ENCODE results near the gene TMEM132D.
A peak's percentile ranks its signal among the peaks of the same experiment; 100 is the strongest.
"Not testable (repeated sequence)": the region's sequence is repeated elsewhere in the genome, so short reads cannot be mapped to it uniquely, and the experiment has no call there.

The TMEM132D gene

DNA sequence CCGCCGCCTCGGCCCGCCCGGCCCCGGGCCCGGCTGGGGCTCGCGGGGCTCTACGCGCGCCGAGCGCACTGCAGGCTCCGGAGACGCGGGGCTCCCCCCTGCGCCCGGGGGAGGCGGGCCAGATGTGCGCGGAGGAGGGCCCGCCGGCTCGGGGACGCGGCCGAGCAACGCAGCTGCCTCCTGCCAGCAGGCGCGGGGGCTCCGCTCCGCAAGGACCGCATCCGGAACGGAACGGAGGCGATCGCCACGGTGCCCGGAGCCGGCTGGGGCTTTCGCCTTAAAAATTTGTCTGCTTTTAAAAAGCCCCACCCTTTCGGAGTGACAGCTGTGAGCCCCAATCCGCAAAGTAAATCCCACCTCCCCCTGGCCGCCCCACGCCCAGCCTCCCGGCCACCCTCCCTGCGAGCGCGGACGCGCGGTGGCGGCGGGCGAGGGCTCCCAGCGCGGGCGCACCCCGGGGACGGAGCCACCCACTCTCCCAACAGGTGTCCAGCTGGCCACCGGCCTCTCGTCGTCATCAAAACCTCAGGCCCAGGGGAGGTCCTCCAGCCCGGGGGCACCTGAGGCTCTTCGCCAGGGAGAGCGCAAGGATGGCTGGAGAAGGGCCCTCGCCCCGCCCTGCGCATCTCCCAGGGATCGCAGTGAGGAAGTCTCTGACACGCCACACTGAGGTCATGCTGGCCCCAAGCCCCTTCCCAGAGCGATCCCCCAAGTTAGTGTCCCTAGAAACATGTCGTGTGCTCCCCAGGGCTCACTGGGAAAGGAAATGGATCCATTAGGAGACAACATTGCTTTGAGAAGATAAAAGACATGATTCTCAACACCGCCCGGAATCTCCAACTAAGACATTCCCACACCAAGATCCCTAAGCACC, at the start of gene TMEM132D:
Gene TMEM132D, minus strand, starts transcription at position 70 of the 874 bp plus-strand sequence.
- peak; percentile 70 for DNase-seq

DNA sequence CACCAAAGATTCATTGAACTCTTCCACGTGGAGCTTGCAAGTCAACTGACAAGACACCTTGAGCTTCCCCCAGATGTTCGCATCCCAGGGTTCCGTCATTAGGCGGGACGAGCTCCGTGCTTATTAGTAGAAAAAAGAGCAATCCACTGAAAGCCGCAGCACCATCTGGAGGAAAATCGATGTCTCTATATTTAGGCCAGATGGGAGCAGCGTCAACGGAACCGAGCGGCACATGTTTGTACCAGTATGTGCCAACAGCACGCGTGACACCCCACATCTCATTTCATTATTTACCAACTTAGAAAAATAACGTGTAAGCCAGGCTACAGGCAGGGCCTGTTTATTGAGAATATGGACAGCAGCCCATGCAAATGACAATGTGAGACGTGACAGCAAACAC, 45.8 kb upstream of the TMEM132D start:
- DNase-seq: no peak

DNA sequence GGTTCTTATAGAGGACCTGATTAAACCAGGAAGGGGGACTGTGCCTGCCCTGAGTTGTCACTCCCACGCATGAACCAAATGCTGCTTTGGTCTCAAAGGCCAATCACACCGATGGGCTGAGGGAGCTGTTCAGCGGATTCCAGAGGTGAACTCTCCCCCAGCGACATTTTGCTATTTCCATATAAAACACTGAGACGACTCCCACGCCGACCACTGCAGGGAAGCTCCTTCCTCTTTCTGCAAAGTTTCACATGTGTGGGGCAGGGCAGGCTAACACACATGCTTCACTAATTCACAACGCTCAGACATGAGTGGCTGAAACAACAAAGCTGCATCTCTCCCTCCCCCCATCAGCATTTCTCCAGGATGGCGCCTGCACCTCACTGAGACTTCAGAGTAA, 37.8 kb upstream of the TMEM132D start:
- no peak for DNase-seq

DNA sequence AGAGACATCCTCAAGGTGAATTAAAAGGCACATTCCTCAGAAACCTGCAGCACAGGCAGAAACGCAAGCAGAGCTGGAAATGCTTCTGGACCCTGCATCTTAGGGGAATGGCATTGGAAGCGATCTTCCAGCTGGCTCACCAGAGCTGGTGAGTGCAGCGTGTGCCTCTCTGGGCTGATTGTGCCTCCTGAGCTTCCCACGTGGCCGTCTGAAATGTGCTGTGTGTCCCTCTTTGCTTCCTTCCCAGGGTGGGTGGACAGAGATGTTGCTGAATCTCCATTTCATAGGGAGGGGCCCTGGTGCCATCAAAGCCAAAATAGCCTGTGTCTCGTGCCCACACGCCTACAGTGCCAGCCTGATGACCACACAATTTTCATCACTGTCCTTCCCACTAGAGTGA, 34.3 kb upstream of the TMEM132D start:
- no peak for DNase-seq

DNA sequence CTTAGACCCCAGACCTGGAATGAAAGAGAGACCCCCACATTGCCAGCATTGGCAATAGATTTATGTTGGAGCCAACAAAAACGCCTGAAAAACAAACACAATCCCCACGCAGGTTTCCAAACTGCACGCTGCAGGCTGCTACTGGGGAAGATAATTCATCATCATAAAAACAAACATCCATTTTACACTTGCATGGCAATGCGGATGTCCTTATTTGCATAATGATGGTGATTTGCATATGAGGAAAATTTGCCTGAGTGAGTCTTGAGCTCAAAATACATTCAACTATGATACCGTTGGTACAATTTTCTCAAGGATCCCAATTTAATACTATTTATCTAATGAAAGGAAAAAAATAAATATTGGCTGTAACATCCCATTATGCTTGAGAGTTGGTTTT, 33.6 kb upstream of the TMEM132D start:
- DNase-seq: no peak

DNA sequence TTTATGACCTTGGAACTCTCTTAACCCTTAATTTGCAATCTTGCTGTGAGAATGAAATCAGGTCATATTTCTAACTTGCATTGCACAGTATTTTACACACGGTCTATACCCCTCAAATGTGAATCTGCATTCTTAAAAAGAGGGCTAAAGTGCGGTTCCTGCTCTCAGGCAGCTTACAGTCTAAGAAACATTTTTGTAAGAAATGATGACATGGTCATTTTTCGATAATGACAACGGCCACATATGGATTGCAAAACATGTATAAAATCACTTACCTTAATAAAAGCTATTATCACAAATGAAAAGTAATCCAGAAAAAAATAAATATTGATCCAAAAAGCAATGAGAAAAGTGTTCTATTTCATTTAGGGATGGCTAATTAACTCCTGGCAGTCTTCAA, 24.8 kb upstream of the TMEM132D start:
- DNase-seq: peak; percentile 1

DNA sequence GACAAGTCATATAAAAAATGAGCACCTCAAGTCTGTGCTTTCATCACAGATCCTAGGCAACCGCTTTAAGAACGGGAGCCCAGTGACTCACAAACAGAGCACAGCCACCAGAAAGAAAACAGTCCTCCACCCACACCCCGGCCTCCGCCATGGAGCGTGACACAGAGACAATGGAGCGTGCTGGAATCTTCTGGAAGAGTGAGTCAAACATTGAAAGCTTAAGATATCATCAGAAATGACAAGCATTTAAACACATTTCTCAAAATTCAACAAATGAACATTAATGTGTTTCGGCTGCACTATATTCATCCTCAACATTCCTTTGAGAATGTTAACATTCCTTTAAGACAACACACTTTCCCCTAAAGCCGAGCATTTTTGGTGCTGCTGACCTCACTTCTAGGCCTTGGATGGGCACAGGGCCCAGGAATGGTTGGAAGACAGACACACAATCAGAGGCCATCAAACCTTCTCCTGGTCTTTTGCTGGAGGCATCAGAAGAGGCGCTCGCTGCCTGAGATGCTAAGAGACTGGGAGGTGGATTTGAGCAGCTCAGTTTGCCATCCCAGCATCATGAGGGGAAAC, 23.6 kb upstream of the TMEM132D start:
- DNase-seq: peak; percentile 46

DNA sequence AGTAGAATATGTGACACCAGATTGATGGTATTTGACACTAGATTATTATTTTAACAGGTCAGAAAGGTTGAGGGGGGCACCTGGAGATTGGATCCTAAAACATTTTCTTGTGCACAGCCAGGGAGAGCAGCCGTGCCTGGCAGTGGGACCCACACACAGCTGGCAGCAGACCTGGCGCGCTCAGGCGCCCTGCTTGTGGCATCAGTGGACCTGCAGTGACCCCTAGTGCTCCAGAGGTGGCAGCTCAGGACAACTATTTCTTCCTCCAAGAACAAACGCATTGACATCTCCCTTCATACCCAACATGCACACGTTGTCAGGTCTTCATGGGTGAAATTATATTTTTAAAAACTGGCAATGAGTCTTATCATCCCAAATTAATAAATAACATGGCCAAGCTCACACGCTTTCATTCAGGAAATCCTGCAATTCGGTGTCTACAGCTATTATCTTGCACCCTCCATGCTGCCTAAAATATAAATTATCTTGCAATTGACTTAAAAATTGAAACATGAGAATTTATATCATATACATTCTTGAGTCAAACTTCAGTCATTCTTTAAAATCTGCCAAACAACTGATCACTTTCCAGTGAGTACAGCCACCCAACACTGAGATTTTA, 7.7 kb upstream of the TMEM132D start:
- DNase-seq: peak; percentile 87

DNA sequence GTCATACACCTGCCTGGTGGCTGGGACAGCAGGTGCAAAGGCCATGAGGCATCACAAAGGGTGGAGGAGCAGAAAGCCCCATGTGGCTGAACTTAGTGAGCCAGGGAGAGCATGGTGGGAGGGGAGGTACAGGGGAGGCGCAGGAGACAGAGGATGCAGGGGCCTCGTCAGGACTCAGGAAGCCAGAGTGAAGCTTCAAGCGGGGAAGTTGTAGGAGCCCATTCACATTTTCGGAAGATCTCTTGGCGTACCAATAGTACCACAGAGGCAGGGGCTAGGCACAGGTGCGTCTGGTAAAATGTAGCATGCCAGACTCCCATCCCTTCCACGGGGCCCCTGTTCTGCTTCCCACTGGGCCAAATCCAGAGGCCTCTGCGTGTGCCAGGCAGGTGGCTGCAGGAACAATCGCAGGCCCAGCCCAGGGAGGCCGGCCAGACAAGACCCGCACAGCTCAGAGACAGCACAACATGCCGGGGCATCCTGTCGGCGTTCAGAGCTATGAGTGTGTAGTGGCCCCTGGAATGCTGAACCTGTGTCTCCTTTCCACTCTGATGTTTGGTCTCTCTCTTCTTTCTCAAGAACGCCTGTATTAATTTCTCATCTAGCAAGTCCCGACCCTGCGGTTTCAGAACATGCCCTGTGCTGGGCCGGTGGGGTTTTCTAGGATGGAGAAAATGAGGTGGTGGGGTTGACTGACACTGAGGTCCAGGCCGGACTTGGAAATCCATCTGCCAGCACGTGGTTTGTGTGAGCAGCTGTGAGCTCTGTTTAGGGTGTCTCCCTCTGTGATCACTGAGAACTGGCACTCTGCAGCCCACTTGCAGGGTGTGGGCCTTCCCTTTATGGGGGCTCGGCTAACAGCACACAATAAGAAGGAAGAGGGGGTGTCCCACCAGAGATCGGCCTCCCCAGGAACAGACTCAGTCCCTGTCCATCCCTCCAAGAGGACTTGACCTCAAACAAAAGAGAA, 5.5 kb upstream of the TMEM132D start:
- DNase-seq: peak; percentile 56

DNA sequence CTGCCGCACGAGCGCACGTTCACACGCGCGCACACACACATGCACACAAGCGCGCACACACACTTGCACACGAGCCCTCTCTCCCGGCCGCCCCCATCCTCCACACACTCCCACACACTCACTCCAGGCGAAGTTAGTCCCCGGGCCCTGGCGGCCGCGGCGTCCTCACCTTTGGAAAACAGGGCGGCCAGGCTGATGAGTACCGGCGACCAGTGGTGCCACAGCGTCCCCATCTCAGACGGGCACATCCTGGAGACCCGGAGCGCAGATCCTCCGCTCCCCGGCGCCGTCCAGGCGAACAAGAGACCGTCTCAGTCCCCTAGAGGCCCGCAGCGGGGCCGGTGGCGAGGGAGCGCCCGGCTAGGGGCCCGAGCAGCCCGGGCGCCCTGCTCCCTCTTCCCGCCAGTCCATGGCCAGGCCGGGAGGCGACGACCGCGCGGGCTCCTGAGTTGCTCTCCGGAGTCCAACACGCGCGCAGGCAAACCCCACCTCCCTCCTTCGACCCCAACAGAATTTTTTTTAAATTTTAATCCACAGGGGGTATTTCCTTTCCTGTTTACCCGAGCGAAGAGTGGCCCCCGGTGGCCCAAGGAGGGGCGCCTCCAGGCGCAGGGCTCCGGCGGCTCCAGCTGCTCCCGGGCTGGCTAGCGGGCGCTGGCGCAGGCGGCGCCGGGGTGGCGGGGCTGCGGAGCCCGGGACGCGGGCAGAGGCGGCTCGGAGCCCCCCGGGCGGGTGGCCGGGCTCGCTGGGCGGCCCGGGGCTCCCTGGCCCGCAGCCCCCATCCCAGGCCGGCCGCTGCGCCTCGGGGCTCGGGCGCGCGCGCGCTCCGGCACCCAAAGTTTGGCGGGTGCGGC, 506 bp downstream of the TMEM132D start:
- DNase-seq: peak; percentile 72

DNA sequence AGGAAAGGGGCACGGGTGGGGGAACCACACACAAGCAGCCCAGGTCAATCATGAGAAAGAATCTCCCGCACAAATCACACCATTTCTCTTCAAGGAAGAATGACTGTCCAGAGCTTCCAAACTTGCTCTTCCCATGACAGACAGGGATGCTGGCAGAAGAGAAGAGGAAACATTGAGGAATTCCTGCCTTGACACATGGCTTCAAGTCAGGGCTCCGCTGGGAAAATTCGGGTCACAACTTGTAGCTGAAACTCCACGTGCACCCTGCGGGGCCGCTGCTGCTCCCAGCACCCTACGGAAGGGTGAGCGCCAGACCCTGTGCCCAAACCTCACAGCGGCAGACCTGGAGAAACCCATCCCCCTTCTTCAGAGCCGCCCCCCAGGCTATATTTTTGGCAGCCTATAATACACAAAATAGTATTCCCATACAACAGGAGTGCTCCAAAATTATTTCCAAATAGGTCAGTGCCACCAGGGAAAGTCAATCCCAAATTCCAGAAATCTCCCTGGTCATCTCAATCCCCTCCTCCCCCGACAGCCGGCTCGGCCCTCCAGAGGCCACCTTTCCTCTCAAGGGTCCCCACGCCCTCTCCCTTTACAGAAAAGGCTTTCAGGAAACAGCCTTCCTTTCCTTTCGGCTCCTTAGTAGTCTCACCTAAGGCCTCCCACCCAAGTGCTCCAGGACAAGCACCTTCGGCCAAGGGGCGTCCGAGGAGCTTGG, 1.3 kb downstream of the TMEM132D start:
- DNase-seq: peak; percentile 46

DNA sequence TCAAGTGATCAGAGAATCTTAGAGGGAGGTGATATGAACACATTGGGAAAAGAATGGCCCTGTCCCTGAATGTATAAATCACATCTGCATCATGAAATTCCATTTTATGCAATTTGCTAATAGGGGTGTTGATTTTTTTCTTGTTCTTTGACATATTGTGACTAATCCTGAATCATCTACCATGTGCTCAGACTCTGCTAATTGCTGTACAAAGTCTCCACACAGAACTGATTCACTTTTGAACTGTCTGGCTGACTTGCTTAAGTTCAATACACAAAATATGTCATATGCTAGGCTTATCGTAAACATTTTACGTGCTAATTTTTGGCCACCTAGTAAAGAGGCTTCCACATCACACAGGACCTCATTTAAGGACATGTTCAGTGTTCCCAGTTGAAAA, 2.6 kb downstream of the TMEM132D start:
- DNase-seq: no peak

DNA sequence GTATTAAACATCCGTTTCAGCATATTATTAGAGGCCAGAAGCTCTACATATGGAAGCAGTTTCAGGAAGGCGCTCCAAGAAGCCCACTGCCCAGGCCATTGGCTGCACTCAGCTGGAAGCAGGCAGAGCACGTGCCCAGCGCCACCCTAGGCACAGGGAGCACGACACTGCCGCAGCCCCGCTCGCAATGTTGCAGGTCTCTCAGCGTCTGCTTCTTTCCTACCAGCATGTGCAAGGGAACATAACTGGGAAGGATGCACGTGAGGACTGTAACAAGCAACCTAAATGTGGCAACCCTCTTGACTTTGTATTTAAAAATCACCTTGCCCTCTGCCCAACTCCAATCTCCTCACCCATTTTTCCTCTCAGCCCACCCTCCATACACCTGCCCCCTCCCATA, 3.5 kb downstream of the TMEM132D start:
- peak; percentile 33 for DNase-seq

DNA sequence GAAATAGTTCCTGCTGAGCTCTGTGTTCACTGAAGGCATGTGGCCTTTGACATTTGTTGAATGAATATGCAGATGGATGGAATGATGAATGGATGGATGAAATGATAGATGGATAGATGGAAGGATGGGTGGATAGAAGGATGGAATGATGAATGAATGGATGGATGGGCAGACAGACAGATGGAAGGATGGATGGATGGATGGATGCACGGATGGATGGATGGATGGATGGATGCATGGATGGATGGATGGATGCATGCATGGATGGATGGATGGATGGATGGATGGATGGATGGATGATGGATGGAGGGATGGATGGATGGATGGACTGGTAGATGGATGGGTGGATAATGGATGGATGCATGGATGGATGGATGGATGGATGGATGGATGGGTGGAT, 4.8 kb downstream of the TMEM132D start:
- not testable (repeated sequence) for DNase-seq

DNA sequence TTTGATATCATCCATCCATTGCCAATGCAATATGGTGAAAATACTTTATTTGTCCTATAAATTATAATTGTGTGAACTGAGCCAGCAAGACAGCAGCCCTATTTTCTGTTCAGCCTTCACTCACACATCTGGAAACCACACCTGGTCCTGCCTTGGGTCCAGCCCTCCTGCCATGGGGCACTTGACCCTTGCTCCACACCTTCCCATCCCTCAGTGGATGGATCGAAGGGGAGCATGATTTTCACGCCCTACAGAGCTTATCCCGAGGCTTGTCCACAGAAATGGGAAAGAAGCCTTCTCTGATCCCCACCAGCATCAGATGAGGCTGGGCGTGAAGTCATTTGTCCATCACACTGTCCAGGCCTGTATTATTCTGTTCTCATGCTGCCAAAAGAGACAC, 10.1 kb downstream of the TMEM132D start:
- peak; percentile 35 for DNase-seq

DNA sequence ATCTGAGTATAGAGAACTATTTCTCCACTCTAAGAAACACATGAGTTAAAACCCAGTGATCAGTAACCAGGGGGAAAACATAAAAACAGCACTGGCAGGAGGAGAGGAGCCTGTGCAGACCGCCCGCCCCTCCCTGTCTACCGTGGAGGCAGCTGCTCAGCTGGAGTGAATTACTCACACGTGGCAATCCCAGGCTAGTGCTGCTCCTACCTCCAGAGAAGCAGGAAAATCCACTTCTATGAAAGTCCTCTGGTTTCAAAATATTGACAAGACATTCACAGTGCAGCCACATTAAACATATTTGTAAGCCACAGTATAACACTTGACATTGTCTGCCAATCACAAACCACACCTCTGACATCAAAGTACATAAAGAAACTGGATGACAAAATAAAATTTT, 16.7 kb downstream of the TMEM132D start:
- peak; percentile 75 for DNase-seq

DNA sequence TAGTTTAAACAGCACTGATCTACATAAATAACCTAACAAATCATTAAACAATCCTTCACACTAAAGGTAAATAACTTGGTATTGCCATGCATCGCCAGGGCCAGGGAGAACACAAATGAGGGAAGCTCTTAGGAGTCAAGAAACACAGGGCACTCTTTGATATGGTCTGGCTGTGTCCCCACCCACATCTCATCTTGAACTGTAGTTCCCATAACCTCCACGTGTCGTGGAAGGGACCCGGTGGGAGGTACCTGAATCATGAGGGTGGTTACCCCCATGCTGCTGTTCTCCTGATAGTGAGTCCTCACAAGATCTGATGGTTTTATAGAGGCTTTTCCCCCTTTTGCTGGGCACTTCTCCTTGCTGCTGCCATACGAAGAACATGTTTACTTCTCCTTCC, 17.3 kb downstream of the TMEM132D start:
- peak; percentile 50 for DNase-seq

DNA sequence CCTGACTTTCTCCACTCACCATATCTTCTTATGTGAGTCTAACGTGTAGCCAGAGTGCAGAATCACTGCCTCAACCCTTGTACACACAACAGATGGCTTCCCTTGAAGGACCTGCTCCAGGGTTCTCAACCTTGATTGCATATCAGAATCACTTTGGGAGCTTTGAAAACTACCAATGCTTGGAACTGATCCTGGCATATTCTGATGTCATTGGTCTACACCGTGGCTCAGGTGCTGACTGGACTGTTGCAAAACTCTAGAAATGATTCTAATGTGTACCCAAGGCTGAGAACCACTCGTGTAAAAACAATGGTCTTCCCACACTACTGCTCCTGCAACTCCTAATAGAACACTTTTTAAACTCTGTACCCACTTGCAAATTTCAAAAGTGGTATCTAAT, 18.5 kb downstream of the TMEM132D start:
- DNase-seq: peak; percentile 28

DNA sequence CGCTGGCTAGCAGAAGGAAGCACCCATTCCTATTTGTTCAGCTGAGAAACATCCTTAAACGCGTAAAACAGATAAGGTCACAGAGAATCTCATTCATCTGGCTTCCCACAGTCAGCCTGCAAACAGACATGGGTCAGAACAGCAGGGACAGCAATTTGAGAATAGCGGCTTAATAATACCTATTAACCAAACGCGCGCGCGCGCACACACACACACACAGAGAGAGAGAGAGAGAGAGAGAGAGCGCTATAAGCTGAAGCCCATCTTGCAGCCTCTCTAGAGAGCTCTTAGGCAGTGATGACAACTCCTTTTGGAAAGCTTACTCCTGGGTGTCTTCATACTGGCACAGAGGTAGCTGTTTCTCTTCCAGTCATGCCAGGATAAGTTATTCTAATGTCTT, 26.4 kb downstream of the TMEM132D start:
- DNase-seq: peak; percentile 53

DNA sequence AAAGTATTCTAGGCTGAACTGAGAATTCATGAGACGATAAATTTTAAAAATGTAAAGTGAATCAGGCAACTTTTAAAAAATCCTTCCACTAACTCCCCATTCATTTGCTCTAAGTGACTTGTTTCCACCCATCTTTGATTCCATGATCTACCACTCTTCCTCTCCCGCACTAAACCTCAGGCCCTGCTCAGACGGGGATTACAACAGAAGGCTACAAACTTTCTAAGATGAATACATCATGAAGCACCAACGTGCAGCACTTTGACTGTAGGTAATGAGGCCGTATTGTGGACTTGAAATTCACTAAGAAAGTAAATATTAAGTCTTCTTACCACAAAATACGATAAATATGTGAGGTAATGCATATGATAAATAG, 30.0 kb downstream of the TMEM132D start:
- DNase-seq: peak; percentile 23

All from islet precursor cell (in vitro differentiated cells).